Stimulated activated effector memory CD8-positive, alpha-beta T cell treated with anti-CD3 and anti-CD28 coated beads, Interleukin-12 subunit alpha, Interleukin-12 subunit beta, amount 100 ng/mL, for 72 hours (primary cell): Measurements from ENCODE around the gene CEP295NL.

Source experiments
- ATAC-seq: fragments of 150-1000 bp; cut with Tn5 transposase; 2 replicates; pipeline ENCODE4 v1.10.0; 2021
- DNase-seq, 2 donors: peaks; one replicate each; pipeline ENCODE4 v3.0.0; 2021 to 2022; ENCODE audit warnings: low spot score in 2 of 2
- H3K27ac Mint-ChIP-seq: one replicate; pipeline ENCODE4 v1.8.0; 2022; ENCODE audit warnings: mild to moderate bottlenecking, mixed read lengths
- H3K36me3 Mint-ChIP-seq: one replicate; pipeline ENCODE4 v1.8.0; 2022; ENCODE audit warnings: mild to moderate bottlenecking, mixed read lengths
- H3K4me1 Mint-ChIP-seq: one replicate; pipeline ENCODE4 v1.8.0; 2022; ENCODE audit warnings: mixed read lengths
- H3K4me3 Mint-ChIP-seq: one replicate; pipeline ENCODE4 v1.8.0; 2022; ENCODE audit warnings: mild to moderate bottlenecking, mixed read lengths
- H3K9me3 Mint-ChIP-seq: one replicate; pipeline ENCODE4 v1.8.0; 2022; ENCODE audit warnings: mixed read lengths

The CEP295NL gene

DNA sequence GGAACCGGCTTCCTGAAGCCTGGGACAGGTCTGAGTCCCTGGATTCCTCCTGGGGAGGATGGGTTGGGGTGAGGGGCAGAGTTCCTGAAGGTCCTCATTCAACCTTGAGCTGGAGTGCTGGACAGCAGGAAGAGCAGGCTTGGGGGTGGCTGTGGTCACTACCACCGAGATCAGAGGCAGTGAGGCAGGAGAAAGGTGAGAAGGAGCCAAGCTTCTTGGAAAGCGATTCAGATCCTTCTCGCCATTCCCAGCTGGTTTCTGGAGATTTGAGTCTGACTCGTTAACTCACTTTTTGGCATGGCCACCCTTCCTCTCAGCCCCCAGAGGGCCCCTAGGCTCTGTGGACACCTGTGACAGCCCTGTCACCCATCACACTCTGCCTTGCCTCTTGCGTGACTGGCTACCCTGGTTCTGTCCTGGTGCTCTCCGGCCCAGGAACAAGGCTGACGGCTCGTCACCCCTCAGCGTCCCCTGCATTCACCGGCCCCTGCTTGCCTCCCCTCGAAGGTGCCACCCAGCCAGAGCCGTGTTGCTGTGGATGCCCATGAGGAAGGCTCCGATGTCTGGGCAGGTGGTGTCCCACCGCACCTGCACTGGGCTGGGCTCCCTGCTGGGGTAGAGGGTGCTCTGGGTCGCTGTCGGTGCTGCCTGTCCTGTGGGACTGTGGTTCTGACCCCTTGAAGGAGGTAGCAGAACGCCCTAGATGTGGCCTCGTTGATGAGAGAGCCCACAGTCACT, 31.8 kb upstream of the CEP295NL start:
- H3K27ac Mint-ChIP-seq: peak overlapping the region; percentile 70
- peak overlapping the region; percentile 48 for H3K4me3 Mint-ChIP-seq
- DNase-seq: no peak
- no peak for ATAC-seq
- no peaks in the 10 kb centered on the region for H3K36me3 Mint-ChIP-seq
- H3K9me3 Mint-ChIP-seq: no peaks in the 10 kb centered on the region
- H3K4me1 Mint-ChIP-seq: peaks cover 27% of the 10 kb centered on the region

DNA sequence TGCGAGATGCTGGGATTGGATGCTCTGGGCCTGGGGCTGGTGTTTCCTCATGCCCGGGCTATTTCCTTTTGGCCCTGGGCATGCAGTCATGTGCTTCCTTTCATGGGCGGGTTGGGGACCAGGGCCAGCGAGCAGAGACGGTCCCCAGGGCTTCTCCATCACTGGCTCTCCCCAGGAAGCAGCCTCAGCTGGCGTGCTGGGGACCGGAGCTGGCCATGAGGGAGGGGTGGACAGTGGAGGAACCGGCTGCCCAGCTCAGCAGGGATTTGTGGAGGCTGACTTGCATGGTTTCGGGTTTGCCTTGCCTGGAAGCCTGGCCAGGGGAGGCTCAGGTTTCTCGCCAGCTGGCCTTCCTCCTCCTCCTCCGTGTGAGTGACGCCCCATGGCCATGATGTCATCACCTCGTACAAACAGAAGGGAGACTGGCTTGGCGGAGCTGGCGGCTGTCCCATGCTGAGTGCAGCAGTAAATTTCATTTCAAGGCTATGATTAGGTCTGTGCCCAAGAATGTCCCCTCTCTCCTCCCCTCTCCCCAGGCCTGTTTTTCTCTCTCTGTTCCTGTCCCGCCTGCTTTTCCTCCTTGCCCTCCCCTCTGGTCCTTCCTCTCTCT, 31.1 kb upstream of the CEP295NL start:
- Mint-ChIP-seq H3K36me3 (no peaks in the 10 kb centered on the region), H3K4me1 (peaks cover 27% of the 10 kb centered on the region), H3K9me3 (no peaks in the 10 kb centered on the region), H3K27ac (peak overlapping the region; percentile 96), H3K4me3 (peak overlapping the region; percentile 48)
- ATAC-seq (no peak), DNase-seq (no peak)

DNA sequence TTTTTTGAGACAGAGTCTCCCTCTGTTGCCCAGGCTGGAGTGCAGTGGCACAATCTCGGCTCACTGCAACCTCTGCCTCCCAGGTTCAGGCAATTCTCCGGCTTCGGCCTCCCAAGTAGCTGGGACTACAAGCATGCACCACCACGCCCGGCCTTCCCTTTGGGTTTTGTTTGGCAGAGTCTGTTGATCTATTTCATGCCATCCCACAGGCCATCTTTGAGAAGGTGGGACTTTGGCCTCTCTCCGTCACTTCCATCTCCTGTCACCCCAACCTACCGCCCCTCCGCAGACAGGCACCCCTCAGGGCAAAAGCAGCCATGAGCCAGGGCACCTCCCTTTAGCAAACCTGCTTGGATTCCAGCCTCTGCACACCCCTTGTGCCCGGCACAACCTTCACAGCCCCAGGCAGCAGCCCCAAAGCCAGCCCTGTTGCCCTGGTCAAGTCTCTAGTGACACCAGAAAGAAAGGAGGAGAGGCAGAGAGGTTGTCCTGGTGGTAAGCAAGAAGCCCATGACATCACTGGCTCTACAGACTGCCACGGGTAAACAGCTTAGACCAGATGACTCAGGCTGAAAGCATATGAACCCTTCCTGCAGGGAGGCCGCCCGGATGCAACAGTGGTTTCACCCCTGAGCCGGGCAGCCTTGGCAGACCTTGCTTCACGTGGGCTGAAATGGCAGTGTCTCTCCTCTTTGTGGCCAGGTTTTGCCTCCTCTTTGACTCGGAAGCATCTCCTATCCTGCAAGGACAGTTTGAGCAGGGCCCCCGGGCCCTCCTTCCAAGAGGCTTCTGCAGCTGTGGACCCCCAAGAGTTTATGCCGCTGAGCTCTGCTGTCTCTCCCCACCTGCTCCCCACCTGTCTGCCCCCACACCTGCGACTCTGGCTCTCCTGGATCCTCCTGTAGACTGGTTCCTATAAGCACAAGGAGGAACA, 30.3 kb upstream of the CEP295NL start:
- DNase-seq: peak; percentile 50 to 73
- H3K9me3 Mint-ChIP-seq: no peaks in the 10 kb centered on the region
- H3K27ac Mint-ChIP-seq: peak overlapping the region; percentile 96
- ATAC-seq: peak; percentile 100
- peaks cover 27% of the 10 kb centered on the region for H3K4me1 Mint-ChIP-seq
- H3K36me3 Mint-ChIP-seq: no peaks in the 10 kb centered on the region
- H3K4me3 Mint-ChIP-seq: peak overlapping the region; percentile 48

GRCh38 chr17:78929908-78930775, 27.1 kb upstream of the CEP295NL start:
- H3K27ac Mint-ChIP-seq: peak overlapping the region; percentile 37
- H3K9me3 Mint-ChIP-seq: no peaks in the 10 kb centered on the region
- H3K4me3 Mint-ChIP-seq: no peak overlapping the region
- peaks cover 23% of the 10 kb centered on the region for H3K4me1 Mint-ChIP-seq
- no peaks in the 10 kb centered on the region for H3K36me3 Mint-ChIP-seq
- ATAC-seq (no peak), DNase-seq (no peak)

GRCh38 chr17:78925662-78926555, 22.9 kb upstream of the CEP295NL start:
- Mint-ChIP-seq H3K4me3 (peak overlapping the region; percentile 13), H3K4me1 (peaks cover 15% of the 10 kb centered on the region), H3K36me3 (no peaks in the 10 kb centered on the region), H3K27ac (no peak overlapping the region), H3K9me3 (no peaks in the 10 kb centered on the region)
- DNase-seq (no peak), ATAC-seq (no peak)

GRCh38 chr17:78925234-78925633, 22.2 kb upstream of the CEP295NL start, which contains the start of gene TIMP2:
Gene TIMP2 (minus strand): TSS chr17:78925387. CDS start chr17:78925088, 299 bp downstream.
- H3K27ac Mint-ChIP-seq: no peak within 1 kb of the TSS
- peak; percentile 79 for ATAC-seq
- peak within 1 kb of the TSS; percentile 60 for H3K4me3 Mint-ChIP-seq

GRCh38 chr17:78924481-78925151, 21.6 kb upstream of the CEP295NL start:
- DNase-seq (no peak), ATAC-seq (peak; percentile 25)
- peaks cover 15% of the 10 kb centered on the region for H3K4me1 Mint-ChIP-seq
- H3K27ac Mint-ChIP-seq: no peak overlapping the region
- H3K36me3 Mint-ChIP-seq: no peaks in the 10 kb centered on the region
- H3K9me3 Mint-ChIP-seq: no peaks in the 10 kb centered on the region
- peak overlapping the region; percentile 60 for H3K4me3 Mint-ChIP-seq

More at GRCh38 chr17:78925234-78925633, 22.2 kb upstream of the CEP295NL start, which contains the start of gene TIMP2:
- DNase-seq: peak in 1 of 2 donors; percentile 13
- no peaks in the 10 kb centered on the region for H3K36me3 Mint-ChIP-seq
- no peaks in the 10 kb centered on the region for H3K9me3 Mint-ChIP-seq
- H3K4me1 Mint-ChIP-seq: peaks cover 15% of the 10 kb centered on the region

DNA sequence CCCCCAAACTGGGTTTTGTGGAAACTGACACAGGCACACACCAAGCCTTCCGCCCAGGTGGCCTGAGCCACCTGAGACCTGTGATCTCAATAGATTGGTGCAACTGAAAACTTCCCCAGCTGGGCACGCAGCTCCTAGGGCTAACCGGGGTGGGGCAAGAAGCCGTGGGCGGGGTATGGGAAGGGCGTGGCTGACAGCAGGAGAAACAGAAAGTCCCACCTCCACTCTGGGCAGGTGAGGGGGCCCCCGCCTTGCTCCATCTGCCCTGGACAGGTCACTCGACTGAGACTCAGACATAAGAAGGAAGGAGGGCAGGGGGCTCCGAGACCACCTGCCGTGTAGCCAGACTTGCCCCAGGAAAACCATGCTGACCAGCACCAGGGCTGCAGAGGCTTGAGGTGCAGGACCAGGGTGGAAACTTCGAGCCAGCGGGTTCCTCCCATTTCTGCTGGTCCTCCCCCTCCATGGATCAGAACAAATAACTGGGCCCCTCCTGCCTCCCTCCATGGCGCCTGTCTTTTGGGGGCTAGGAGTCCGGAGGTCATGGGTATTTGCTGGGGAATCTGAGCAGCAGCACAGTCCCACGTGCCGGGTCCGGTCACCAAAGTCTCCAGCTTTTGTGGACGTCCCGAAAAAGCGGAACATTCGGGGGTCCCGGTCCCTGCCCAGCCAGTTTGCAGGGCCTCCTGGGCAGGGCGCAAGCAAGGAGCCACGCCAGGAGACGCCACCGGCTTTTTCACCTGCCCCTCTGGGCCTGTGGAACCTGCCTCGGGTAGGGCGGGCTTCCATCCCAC, 20.9 kb upstream of the CEP295NL start:
- Mint-ChIP-seq H3K9me3 (no peaks in the 10 kb centered on the region), H3K4me3 (peak overlapping the region; percentile 60), H3K36me3 (no peaks in the 10 kb centered on the region), H3K4me1 (peaks cover 15% of the 10 kb centered on the region), H3K27ac (no peak overlapping the region)
- DNase-seq: peak; percentile 17 to 66
- peak; percentile 64 for ATAC-seq

- Mint-ChIP-seq H3K36me3 (no peaks in the 10 kb centered on the region), H3K9me3 (no peaks in the 10 kb centered on the region), H3K27ac (no peak overlapping the region), H3K4me3 (peak overlapping the region; percentile 60), H3K4me1 (peaks cover 15% of the 10 kb centered on the region)
- DNase-seq: no peak
- no peak for ATAC-seq
Measured at GRCh38 chr17:78922816-78923498, 20.0 kb upstream of the CEP295NL start.

DNA sequence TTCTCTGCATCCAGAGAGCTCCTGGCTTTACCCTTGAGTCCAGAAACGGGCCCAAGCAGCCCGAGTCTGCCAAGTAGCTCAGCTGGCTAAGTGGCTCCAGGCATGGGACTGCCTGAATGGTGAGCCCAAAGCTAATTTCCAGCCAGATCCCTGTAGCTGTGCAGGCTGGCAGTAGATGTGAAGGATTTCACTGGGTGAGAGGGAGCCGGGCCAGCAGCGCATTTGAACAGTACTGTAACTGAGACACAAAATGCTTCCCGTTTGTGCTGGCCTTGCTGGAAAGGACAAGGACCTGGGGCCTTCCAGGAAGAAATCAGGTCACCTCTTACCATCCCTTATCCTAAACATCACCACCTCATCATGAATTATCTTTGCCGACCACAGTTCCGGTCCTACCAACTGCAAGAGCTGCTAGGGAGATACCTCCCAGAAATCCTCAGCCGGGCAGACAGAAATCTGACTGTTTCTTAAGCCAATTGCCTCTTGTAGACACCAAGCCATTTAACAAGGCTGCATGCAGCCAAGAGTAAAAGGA, 18.5 kb upstream of the CEP295NL start:
- peaks cover 15% of the 10 kb centered on the region for H3K4me1 Mint-ChIP-seq
- ATAC-seq (no peak), DNase-seq (no peak)
- H3K9me3 Mint-ChIP-seq: no peaks in the 10 kb centered on the region
- H3K27ac Mint-ChIP-seq: no peak overlapping the region
- H3K4me3 Mint-ChIP-seq: no peak overlapping the region
- no peaks in the 10 kb centered on the region for H3K36me3 Mint-ChIP-seq

DNA sequence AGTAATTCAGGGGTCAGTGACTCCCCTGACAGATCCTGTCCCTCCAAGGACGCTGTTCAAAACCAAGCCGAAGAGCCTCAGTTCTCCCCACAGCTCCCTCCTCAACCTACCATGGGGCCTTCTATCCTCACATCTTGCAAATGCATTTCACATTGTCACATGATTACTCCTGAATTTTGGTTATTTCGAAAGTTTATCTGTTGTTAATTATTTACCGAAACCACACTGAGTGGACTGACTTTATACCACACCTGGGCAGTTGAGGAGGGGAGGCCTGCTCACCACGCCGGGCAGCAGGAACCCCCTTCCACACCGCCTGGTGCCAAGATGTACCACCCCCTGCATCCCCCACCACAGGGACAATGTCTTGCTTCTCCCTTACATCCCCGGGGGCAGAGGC, 17.5 kb upstream of the CEP295NL start:
- Mint-ChIP-seq H3K4me1 (peaks cover 15% of the 10 kb centered on the region), H3K36me3 (no peaks in the 10 kb centered on the region), H3K4me3 (no peak overlapping the region), H3K27ac (peak overlapping the region; percentile 41), H3K9me3 (no peaks in the 10 kb centered on the region)
- ATAC-seq (no peak), DNase-seq (no peak)

DNA sequence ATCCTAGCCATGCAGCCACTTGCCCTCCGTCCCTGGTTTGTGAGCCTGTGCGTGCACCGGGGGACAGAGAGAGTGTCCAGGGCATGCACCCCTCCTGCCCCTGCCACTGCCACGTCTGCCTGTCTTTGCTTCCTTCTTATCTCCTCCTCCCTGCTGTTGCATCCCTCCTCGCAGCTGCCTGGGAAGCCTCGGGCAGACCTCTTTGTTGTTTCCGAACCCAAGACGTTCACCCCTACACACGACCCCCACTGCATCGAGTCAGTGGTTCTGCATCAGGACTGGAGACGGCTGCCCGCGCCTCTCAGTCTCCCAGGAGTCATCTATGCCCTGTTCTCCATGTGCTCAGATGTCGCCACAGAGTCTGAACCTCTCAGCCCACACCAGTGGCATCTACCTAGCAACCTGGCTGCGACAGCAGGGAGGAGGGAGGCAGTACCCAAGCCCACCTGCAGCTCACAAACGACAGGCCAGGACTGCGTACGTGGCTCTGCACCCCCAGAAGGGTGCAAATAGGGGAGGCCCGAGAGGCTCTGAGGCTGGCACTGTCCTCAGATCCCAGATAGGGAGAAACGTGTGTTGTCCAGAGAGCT, 17.0 kb upstream of the CEP295NL start:
- DNase-seq (no peak), ATAC-seq (no peak)
- Mint-ChIP-seq H3K4me1 (peaks cover 15% of the 10 kb centered on the region), H3K4me3 (no peak overlapping the region), H3K36me3 (no peaks in the 10 kb centered on the region), H3K27ac (no peak overlapping the region), H3K9me3 (no peaks in the 10 kb centered on the region)
